Peyer's patch (tissue), 4 donors: ENCODE measurements around the gene KRT80. TPM values are rescaled to one million over a fixed set of nuclear protein-coding genes. Genes with fewer than 3 reads are reported as not detected.

Experiments
- DNase-seq, 3 donors: peaks; one replicate each; pipeline ENCODE4 v3.0.0-alpha.2; 2017 to 2019
- H3K27ac ChIP-seq, 4 donors: fragments of 200-600 bp; sonication (generic); one replicate each; pipeline ENCODE4 v1.5.1; 2016 to 2019
- H3K27me3 ChIP-seq, 2 donors: fragments of 200-600 bp; sonication (generic); one replicate each; pipeline ENCODE4 v1.5.1; 2019
- H3K36me3 ChIP-seq, 3 donors: fragments of 200-600 bp; sonication (generic); one replicate each; pipeline ENCODE4 v1.5.1; 2016 to 2019
- H3K4me1 ChIP-seq, 4 donors: fragments of 200-600 bp; sonication (generic); one replicate each; pipeline ENCODE4 v1.5.1; 2016 to 2019
- H3K4me3 ChIP-seq, 4 donors: fragments of 200-600 bp; sonication (generic); 1 replicate in 3 of 4; 2 replicates in 1 of 4; pipeline ENCODE4 v1.5.1; 2016 to 2019; ENCODE audit warnings: mild to moderate bottlenecking in 1 of 4
- H3K9me3 ChIP-seq, 4 donors: fragments of 200-600 bp; sonication (generic); one replicate each; pipeline ENCODE4 v1.5.1; 2016 to 2019; ENCODE audit warnings: mild to moderate bottlenecking in 1 of 4
- CTCF ChIP-seq, 6 experiments: fragments of 450-650 bp in 4 of 6; fragments of 200-600 bp in 2 of 6; sonication (generic) in 1 of 6; IDR thresholded peaks; one replicate each; pipeline ENCODE4 v1.5.1; 2017 to 2019; ENCODE audit warnings: antibody characterized with exemption in 6 of 6, mild to moderate bottlenecking in 3 of 6, moderate library complexity in 1 of 6
- POLR2A ChIP-seq, 2 donors: fragments of 450-650 bp; IDR thresholded peaks; one replicate each; pipeline ENCODE4 v1.5.1; 2017; ENCODE audit warnings: antibody characterized with exemption in 2 of 2, mild to moderate bottlenecking in 2 of 2, moderate library complexity in 2 of 2
- total RNA-seq, 4 donors: library from RNA; depleted of rRNA; stranded (reverse); fragments of >200 nt; gene quantifications; one replicate each; pipeline ENCODE4 v1.1.0, GENCODE V29; 2016

The KRT80 gene
- total RNA-seq, 4 donors from 2014 or later: 0.13 to 0.38 TPM; not detected in 2

- DNase-seq: no peak
- no peaks in the 10 kb centered on the region for H3K36me3 ChIP-seq
- H3K9me3 ChIP-seq: no peaks in the 10 kb centered on the region
- peaks cover 0 to 7% (median 2%) of the 10 kb centered on the region in 4 donors for H3K4me1 ChIP-seq
- H3K4me3 ChIP-seq: no peak overlapping the region
- TF ChIP-seq CTCF (IDR thresholded peaks at IDR 0.05) (no peak), POLR2A (IDR thresholded peaks at IDR 0.05) (no peak)
- no peak overlapping the region for H3K27ac ChIP-seq
- no peaks in the 10 kb centered on the region for H3K27me3 ChIP-seq
Measured at GRCh38 chr12:52167526-52167925, 24.3 kb downstream of the KRT80 start.

- Histone ChIP-seq H3K4me3 (no peak overlapping the region), H3K27ac (no peak overlapping the region), H3K4me1 (peaks cover 0 to 7% (median 2%) of the 10 kb centered on the region in 4 donors), H3K27me3 (no peaks in the 10 kb centered on the region), H3K9me3 (no peaks in the 10 kb centered on the region), H3K36me3 (no peaks in the 10 kb centered on the region)
- TF ChIP-seq CTCF (IDR thresholded peaks at IDR 0.05) (no peak), POLR2A (IDR thresholded peaks at IDR 0.05) (no peak)
- DNase-seq: no peak
Measured at GRCh38 chr12:52166672-52167071, 25.1 kb downstream of the KRT80 start.

GRCh38 chr12:52165096-52165855 is 26.5 kb downstream of the KRT80 start:
- no peak for DNase-seq
- Histone ChIP-seq H3K9me3 (no peaks in the 10 kb centered on the region), H3K27ac (no peak overlapping the region), H3K4me1 (peaks cover 0 to 7% (median 2%) of the 10 kb centered on the region in 4 donors), H3K36me3 (no peaks in the 10 kb centered on the region), H3K4me3 (no peak overlapping the region), H3K27me3 (no peaks in the 10 kb centered on the region)
- TF ChIP-seq POLR2A (IDR thresholded peaks at IDR 0.05) (no peak), CTCF (IDR thresholded peaks at IDR 0.05) (no peak)

- Histone ChIP-seq H3K27ac (no peak overlapping the region), H3K27me3 (no peaks in the 10 kb centered on the region)
Measured at GRCh38 chr12:52164624-52165023, 27.2 kb downstream of the KRT80 start.

GRCh38 chr12:52162981-52163380 is 28.8 kb downstream of the KRT80 start:
- H3K27me3 ChIP-seq: no peaks in the 10 kb centered on the region
- H3K9me3 ChIP-seq: no peaks in the 10 kb centered on the region
- no peak overlapping the region for H3K4me3 ChIP-seq
- TF ChIP-seq POLR2A (IDR thresholded peaks at IDR 0.05) (no peak), CTCF (IDR thresholded peaks at IDR 0.05) (no peak)
- H3K4me1 ChIP-seq: peaks cover 0 to 7% (median under 1%) of the 10 kb centered on the region in 4 donors
- DNase-seq: no peak
- H3K36me3 ChIP-seq: no peaks in the 10 kb centered on the region
- no peak overlapping the region for H3K27ac ChIP-seq

More at GRCh38 chr12:52164624-52165023, 27.2 kb downstream of the KRT80 start:
- Histone ChIP-seq H3K4me3 (no peak overlapping the region), H3K9me3 (no peaks in the 10 kb centered on the region), H3K4me1 (peaks cover 0 to 7% (median 2%) of the 10 kb centered on the region in 4 donors), H3K36me3 (no peaks in the 10 kb centered on the region)
- no peak for DNase-seq
- TF ChIP-seq POLR2A (IDR thresholded peaks at IDR 0.05) (no peak), CTCF (IDR thresholded peaks at IDR 0.05) (no peak)
